OCI-LY1 (cell line): ENCODE results near the gene TTC31.

Experiments used
- H2AFZ ChIP-seq: fragments of 200-600 bp; sonication (generic), shearing (Covaris generic); 2 replicates; pipeline ENCODE4 v1.6.0; 2014; ENCODE audit warnings: antibody characterized with exemption, mild to moderate bottlenecking, low read length
- H3F3A ChIP-seq: fragments of 200-600 bp; sonication (generic), shearing (Covaris generic); 2 replicates; pipeline ENCODE4 v1.6.0; 2014; ENCODE audit warnings: mild to moderate bottlenecking, antibody characterized with exemption, low read length, moderate library complexity; ENCODE audit not compliant: insufficient read depth
- H3K27ac ChIP-seq: fragments of 200-600 bp; sonication (generic); 2 replicates; pipeline ENCODE4 v1.5.1; 2014; ENCODE audit warnings: low read length, mixed run types, mild to moderate bottlenecking, low read depth; ENCODE audit not compliant: poor library complexity, severe bottlenecking
- H3K27me3 ChIP-seq: fragments of 200-600 bp; sonication (generic); 2 replicates; pipeline ENCODE4 v1.6.0; 2014; ENCODE audit warnings: antibody characterized with exemption, mild to moderate bottlenecking, low read length, moderate library complexity; ENCODE audit not compliant: insufficient read depth
- H3K36me3 ChIP-seq: fragments of 200-600 bp; sonication (generic); 2 replicates; pipeline ENCODE4 v1.6.1; 2014; ENCODE audit warnings: mild to moderate bottlenecking, antibody characterized with exemption, low read length, moderate library complexity, mixed read lengths; ENCODE audit not compliant: insufficient read depth
- H3K4me1 ChIP-seq: fragments of 200-600 bp; sonication (generic); 2 replicates; pipeline ENCODE4 v1.5.1; 2014; ENCODE audit warnings: mild to moderate bottlenecking, low read length, moderate library complexity; ENCODE audit not compliant: insufficient read depth, severe bottlenecking
- H3K4me2 ChIP-seq: fragments of 200-600 bp; sonication (generic), shearing (Covaris generic); 2 replicates; pipeline ENCODE4 v1.6.1; 2014; ENCODE audit warnings: low read length
- H3K4me3 ChIP-seq: fragments of 200-600 bp; sonication (generic); 2 replicates; pipeline ENCODE4 v1.5.1; 2014; ENCODE audit warnings: low read length, low read depth, mild to moderate bottlenecking, mixed read lengths; ENCODE audit not compliant: poor library complexity, severe bottlenecking
- H3K79me2 ChIP-seq: fragments of 200-600 bp; shearing (Covaris generic); 2 replicates; pipeline ENCODE4 v1.6.1; 2016; ENCODE audit warnings: mixed run types, low read length, mixed read lengths; ENCODE audit not compliant: insufficient read depth
- H3K9ac ChIP-seq: fragments of 200-600 bp; sonication (generic), shearing (Covaris generic); 2 replicates; pipeline ENCODE4 v1.6.1; 2014; ENCODE audit warnings: mild to moderate bottlenecking, low read length, mixed read lengths
- H3K9me2 ChIP-seq: fragments of 200-600 bp; sonication (generic), shearing (Covaris generic); 2 replicates; pipeline ENCODE4 v1.6.1; 2014; ENCODE audit warnings: low read depth, mild to moderate bottlenecking, low read length, mixed read lengths
- H3K9me3 ChIP-seq: fragments of 200-600 bp; shearing (Covaris generic); 2 replicates; pipeline ENCODE4 v1.6.1; 2014; ENCODE audit warnings: low read length, mixed read lengths
- H4K20me1 ChIP-seq: fragments of 200-600 bp; sonication (generic), shearing (Covaris generic); 2 replicates; pipeline ENCODE4 v1.6.0; 2016; ENCODE audit warnings: mild to moderate bottlenecking, low read length; ENCODE audit not compliant: insufficient read depth
- CTCF ChIP-seq: fragments of 200-600 bp; sonication (generic), shearing (Covaris generic); IDR thresholded peaks from 2 replicates; pipeline ENCODE4 v1.5.1; 2017; ENCODE audit warnings: mild to moderate bottlenecking, antibody characterized with exemption, low read length, moderate library complexity, mixed read lengths
- EZH2 ChIP-seq: fragments of 200-600 bp; sonication (generic), shearing (Covaris generic); IDR thresholded peaks from 2 replicates; pipeline ENCODE4 v1.8.0; 2017; ENCODE audit warnings: borderline replicate concordance, mixed run types, mild to moderate bottlenecking, antibody characterized with exemption, low read length, moderate library complexity, mixed read lengths

Gene TTC31

GRCh38 chr2:74482801-74483674 lies at the start of gene TTC31, which contains the start of gene CCDC142:
TSS of gene TTC31 (plus strand) at chr2:74483081. CDS start at chr2:74483096, 15 bp downstream.
TSS of gene CCDC142 (minus strand) at chr2:74482998. CDS start at chr2:74482837, 161 bp downstream.
- H3K27me3 ChIP-seq = no peaks in the 10 kb centered on the region
- H3K36me3 ChIP-seq = peaks cover 22% of the 10 kb centered on the region; the same call in 1 of the 2 replicates
- peak within 1 kb of the TSS; percentile 85 for H3K27ac ChIP-seq
- H3K9me2 ChIP-seq = no peaks in the 10 kb centered on the region
- no peaks in the 10 kb centered on the region; the same call in 1 of the 2 replicates for H3F3A ChIP-seq
- TF ChIP-seq EZH2 (no peak), CTCF (peak; percentile 95)
- H3K4me3 ChIP-seq = peak within 1 kb of the TSS; percentile 91
- H3K4me2 ChIP-seq = peak within 1 kb of the TSS; percentile 98
- peak within 1 kb of the TSS; percentile 50 for H2AFZ ChIP-seq
- no peaks in the 10 kb centered on the region for H4K20me1 ChIP-seq
- peaks cover 29% of the 10 kb centered on the region for H3K4me1 ChIP-seq
- H3K9ac ChIP-seq = peak within 1 kb of the TSS; percentile 91
- H3K79me2 ChIP-seq = 0 out of 2 replicates have a peak, but pooled peaks cover 6% of the 10 kb centered on the region
- no peaks in the 10 kb centered on the region for H3K9me3 ChIP-seq

- Histone ChIP-seq H3K27ac (no peak overlapping the region), H3K4me2 (no peak overlapping the region)
These were observed 46.6 kb upstream of the TTC31 start for GRCh38 chr2:74436111-74436805.

More at GRCh38 chr2:74436111-74436805, 46.6 kb upstream of the TTC31 start:
- no peaks in the 10 kb centered on the region for H3F3A ChIP-seq
- no peaks in the 10 kb centered on the region for H4K20me1 ChIP-seq
- no peak overlapping the region for H2AFZ ChIP-seq
- no peaks in the 10 kb centered on the region for H3K9me3 ChIP-seq
- H3K79me2 ChIP-seq = no peaks in the 10 kb centered on the region
- no peak overlapping the region for H3K4me3 ChIP-seq
- peaks cover 9% of the 10 kb centered on the region; the same call in 1 of the 2 replicates for H3K27me3 ChIP-seq
- no peak overlapping the region for H3K9ac ChIP-seq
- no peaks in the 10 kb centered on the region for H3K9me2 ChIP-seq
- H3K4me1 ChIP-seq = peaks cover 10% of the 10 kb centered on the region
- TF ChIP-seq CTCF = no peak
- TF ChIP-seq EZH2 = no peak
- no peaks in the 10 kb centered on the region for H3K36me3 ChIP-seq
